ENCODE data around the gene ARHGAP27. TPM values are rescaled to one million over a fixed set of nuclear protein-coding genes. Genes with fewer than 3 reads are reported as not detected.
A peak's percentile ranks its signal among the peaks of the same experiment; 100 is the strongest.
"Not testable (repeated sequence)": the region's sequence is repeated elsewhere in the genome, so short reads cannot be mapped to it uniquely, and the experiment has no call there.

The ARHGAP27 gene
- polyA plus RNA-seq (2013, experiment 1 of 2), result 0.75 TPM
- polyA plus RNA-seq (2013, experiment 2 of 2), result 0.51 TPM

GRCh38 chr17:45432405-45433158, at the start of gene ARHGAP27:
Gene ARHGAP27 (minus strand): TSS chr17:45432870. CDS start chr17:45430279, 2,591 bp downstream.
- Histone ChIP-seq H3K4me1 (ENCODE audit: control insufficient read depth, insufficient read depth, low read depth, low read length) (peaks cover 55% of the 10 kb centered on the region), H4K8ac (ENCODE audit: low read length) (peak within 1 kb of the TSS; percentile 17), H3K4me3 (ENCODE audit: insufficient read depth in 1 of 2, low read depth in 1 of 2, low read length in 2 of 2) (peak within 1 kb of the TSS; percentile 46 to 73), H3K4ac (ENCODE audit: low read depth in 1 of 2, low read length in 2 of 2) (no peak within 1 kb of the TSS), H2AK5ac (ENCODE audit: low read length, severe bottlenecking) (no peak within 1 kb of the TSS), H3K27me3 (ENCODE audit: control insufficient read depth in 1 of 2, insufficient read depth in 1 of 2, low read length in 2 of 2) (peaks cover 20 to 30% of the 10 kb centered on the region in 2 experiments), H2BK15ac (ENCODE audit: low read depth, poor library complexity, severe bottlenecking) (peak within 1 kb of the TSS; percentile 97), H3K9ac (ENCODE audit: low read length) (peak within 1 kb of the TSS; percentile 57), H3K79me1 (replicated peaks; ENCODE audit: low read length, poor library complexity, severe bottlenecking) (no peaks in the 10 kb centered on the region), H4K91ac (ENCODE audit: low read length) (no peak within 1 kb of the TSS), H3K23ac (ENCODE audit: low read length in 2 of 2) (no peak within 1 kb of the TSS), H2AFZ (ENCODE audit: low read depth, low read length) (peak within 1 kb of the TSS; percentile 56), H3K36me3 (ENCODE audit: control insufficient read depth in 1 of 2, insufficient read depth in 2 of 2, low read depth in 1 of 2, low read length in 2 of 2) (peaks cover 24 to 31% of the 10 kb centered on the region in 2 experiments), H2BK5ac (ENCODE audit: low read depth, low read length, poor library complexity, severe bottlenecking) (no peak within 1 kb of the TSS), H2BK120ac (ENCODE audit: low read depth, low read length) (no peak within 1 kb of the TSS), H2BK12ac (ENCODE audit: low read length in 2 of 2) (peak within 1 kb of the TSS in 1 of 2 experiments; percentile 47), H3K14ac (ENCODE audit: low read length in 2 of 2) (no peak within 1 kb of the TSS), H3K18ac (ENCODE audit: low read depth in 1 of 2, low read length in 2 of 2) (peak within 1 kb of the TSS; percentile 49 to 50), H3K27ac (ENCODE audit: low read length, poor library complexity, severe bottlenecking) (no peak within 1 kb of the TSS), H3K4me2 (ENCODE audit: low read length, poor library complexity, severe bottlenecking) (peak within 1 kb of the TSS; percentile 90), H3K9me3 (ENCODE audit: control insufficient read depth, low read length) (no peaks in the 10 kb centered on the region)
- peak; percentile 13 for DNase-seq
- under 1% methylated on average over 34 of the region's 66 CpGs for WGBS

- H2BK120ac ChIP-seq (ENCODE audit: low read depth, low read length); H3K27ac ChIP-seq (ENCODE audit: low read length, poor library complexity, severe bottlenecking); H3K79me1 ChIP-seq (replicated peaks; ENCODE audit: low read length, poor library complexity, severe bottlenecking); H3K4ac ChIP-seq (ENCODE audit: low read depth in 1 of 2, low read length in 2 of 2); H3K9me3 ChIP-seq (ENCODE audit: control insufficient read depth, low read length); DNase-seq; H2AFZ ChIP-seq (ENCODE audit: low read depth, low read length); H2AK5ac ChIP-seq (ENCODE audit: low read length, severe bottlenecking); H3K27me3 ChIP-seq (ENCODE audit: control insufficient read depth in 1 of 2, insufficient read depth in 1 of 2, low read length in 2 of 2); H3K14ac ChIP-seq (ENCODE audit: low read length in 2 of 2); H3K4me2 ChIP-seq (ENCODE audit: low read length, poor library complexity, severe bottlenecking); H3K9ac ChIP-seq (ENCODE audit: low read length); H3K23ac ChIP-seq (ENCODE audit: low read length in 2 of 2); H4K91ac ChIP-seq (ENCODE audit: low read length); H2BK5ac ChIP-seq (ENCODE audit: low read depth, low read length, poor library complexity, severe bottlenecking); H2BK12ac ChIP-seq (ENCODE audit: low read length in 2 of 2); H2BK15ac ChIP-seq (ENCODE audit: low read depth, poor library complexity, severe bottlenecking); H4K8ac ChIP-seq (ENCODE audit: low read length); H3K18ac ChIP-seq (ENCODE audit: low read depth in 1 of 2, low read length in 2 of 2); H3K4me3 ChIP-seq (ENCODE audit: insufficient read depth in 1 of 2, low read depth in 1 of 2, low read length in 2 of 2); H3K4me1 ChIP-seq (ENCODE audit: control insufficient read depth, insufficient read depth, low read depth, low read length): not testable (repeated sequence)
- no CpG with 5 or more reads among the region's 4 CpGs for WGBS
- peaks cover 6 to 15% of the 10 kb centered on the region in 2 experiments for H3K36me3 ChIP-seq (ENCODE audit: control insufficient read depth in 1 of 2, insufficient read depth in 2 of 2, low read depth in 1 of 2, low read length in 2 of 2)
Measured at GRCh38 chr17:45482317-45482716, 49.6 kb upstream of the ARHGAP27 start.

- not testable (repeated sequence) for H3K4ac ChIP-seq (ENCODE audit: low read depth in 1 of 2, low read length in 2 of 2); H2BK5ac ChIP-seq (ENCODE audit: low read depth, low read length, poor library complexity, severe bottlenecking); H3K27ac ChIP-seq (ENCODE audit: low read length, poor library complexity, severe bottlenecking); H3K4me2 ChIP-seq (ENCODE audit: low read length, poor library complexity, severe bottlenecking); H3K4me1 ChIP-seq (ENCODE audit: control insufficient read depth, insufficient read depth, low read depth, low read length); DNase-seq; H3K9ac ChIP-seq (ENCODE audit: low read length); H3K79me1 ChIP-seq (replicated peaks; ENCODE audit: low read length, poor library complexity, severe bottlenecking); H3K23ac ChIP-seq (ENCODE audit: low read length in 2 of 2); H4K8ac ChIP-seq (ENCODE audit: low read length); H3K27me3 ChIP-seq (ENCODE audit: control insufficient read depth in 1 of 2, insufficient read depth in 1 of 2, low read length in 2 of 2); H2AK5ac ChIP-seq (ENCODE audit: low read length, severe bottlenecking); H3K18ac ChIP-seq (ENCODE audit: low read depth in 1 of 2, low read length in 2 of 2); H2BK15ac ChIP-seq (ENCODE audit: low read depth, poor library complexity, severe bottlenecking); H3K9me3 ChIP-seq (ENCODE audit: control insufficient read depth, low read length); H3K14ac ChIP-seq (ENCODE audit: low read length in 2 of 2); H2AFZ ChIP-seq (ENCODE audit: low read depth, low read length); H3K4me3 ChIP-seq (ENCODE audit: insufficient read depth in 1 of 2, low read depth in 1 of 2, low read length in 2 of 2); H2BK12ac ChIP-seq (ENCODE audit: low read length in 2 of 2); H2BK120ac ChIP-seq (ENCODE audit: low read depth, low read length)
- H3K36me3 ChIP-seq (ENCODE audit: control insufficient read depth in 1 of 2, insufficient read depth in 2 of 2, low read depth in 1 of 2, low read length in 2 of 2), result peaks cover 20 to 39% of the 10 kb centered on the region in 2 experiments
- 99% methylated on average over 12 of the region's 14 CpGs for WGBS
- H4K91ac ChIP-seq (ENCODE audit: low read length), result peak overlapping the region; percentile 27
Measured at GRCh38 chr17:45475436-45475835, 42.8 kb upstream of the ARHGAP27 start.

GRCh38 chr17:45472249-45472648, 39.6 kb upstream of the ARHGAP27 start:
- H3K36me3 ChIP-seq (ENCODE audit: control insufficient read depth in 1 of 2, insufficient read depth in 2 of 2, low read depth in 1 of 2, low read length in 2 of 2), result peaks cover 25 to 39% of the 10 kb centered on the region in 2 experiments
- H3K9me3 ChIP-seq (ENCODE audit: control insufficient read depth, low read length); H3K14ac ChIP-seq (ENCODE audit: low read length in 2 of 2); H3K9ac ChIP-seq (ENCODE audit: low read length); H2BK12ac ChIP-seq (ENCODE audit: low read length in 2 of 2); H2BK5ac ChIP-seq (ENCODE audit: low read depth, low read length, poor library complexity, severe bottlenecking); H3K79me1 ChIP-seq (replicated peaks; ENCODE audit: low read length, poor library complexity, severe bottlenecking); H3K23ac ChIP-seq (ENCODE audit: low read length in 2 of 2); H3K27ac ChIP-seq (ENCODE audit: low read length, poor library complexity, severe bottlenecking); H2BK120ac ChIP-seq (ENCODE audit: low read depth, low read length); H3K4me3 ChIP-seq (ENCODE audit: insufficient read depth in 1 of 2, low read depth in 1 of 2, low read length in 2 of 2); H3K27me3 ChIP-seq (ENCODE audit: control insufficient read depth in 1 of 2, insufficient read depth in 1 of 2, low read length in 2 of 2); H2AK5ac ChIP-seq (ENCODE audit: low read length, severe bottlenecking); H4K8ac ChIP-seq (ENCODE audit: low read length); H3K4me2 ChIP-seq (ENCODE audit: low read length, poor library complexity, severe bottlenecking); H3K18ac ChIP-seq (ENCODE audit: low read depth in 1 of 2, low read length in 2 of 2); H3K4me1 ChIP-seq (ENCODE audit: control insufficient read depth, insufficient read depth, low read depth, low read length); H2BK15ac ChIP-seq (ENCODE audit: low read depth, poor library complexity, severe bottlenecking); H4K91ac ChIP-seq (ENCODE audit: low read length); H3K4ac ChIP-seq (ENCODE audit: low read depth in 1 of 2, low read length in 2 of 2); H2AFZ ChIP-seq (ENCODE audit: low read depth, low read length): not testable (repeated sequence)
- WGBS, result 50% methylated on average over 1 of the region's 3 CpGs
- DNase-seq, result peak; percentile 18

Data from mesenchymal stem cell (in vitro differentiated cells and primary cell).